22Rv1 (cell line): ENCODE measurements around the gene TTC32.
"Not testable (repeated sequence)": the region's sequence is repeated elsewhere in the genome, so short reads cannot be mapped to it uniquely, and the experiment has no call there.

Experiments used
- H3K27ac ChIP-seq: fragments of 450-650 bp; 2 replicates; pipeline ENCODE4 v1.5.1; 2017
- CTCF ChIP-seq: fragments of 450-650 bp; IDR thresholded peaks from 2 replicates; pipeline ENCODE4 v1.5.1; 2017; ENCODE audit warnings: mild to moderate bottlenecking
- ZFX ChIP-seq: fragments of 450-650 bp; IDR thresholded peaks from 2 replicates; pipeline ENCODE4 v1.6.1; 2017; ENCODE audit warnings: antibody characterized with exemption, borderline replicate concordance

Gene TTC32

DNA sequence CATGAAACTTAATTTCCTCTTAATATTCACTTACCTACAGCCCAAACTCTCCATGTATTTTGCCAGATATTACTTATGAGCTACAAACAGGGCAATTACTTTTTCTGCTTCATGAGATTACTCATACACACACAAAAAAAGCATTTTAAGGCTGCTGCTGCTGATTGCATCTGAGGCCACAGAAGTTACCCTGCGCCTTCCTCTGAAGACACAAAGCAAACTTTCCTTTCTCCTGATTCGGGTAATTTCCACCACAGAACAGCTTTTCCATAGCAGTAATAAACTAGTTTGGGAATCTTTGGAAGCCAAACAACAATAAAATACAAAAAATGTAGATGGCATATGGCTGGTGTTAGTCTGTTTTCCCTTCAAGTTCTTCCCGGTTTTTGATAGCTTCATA lies 6.2 kb downstream of the TTC32 start:
- TF ChIP-seq ZFX (no peak), CTCF (no peak)
- H3K27ac ChIP-seq, result no peak overlapping the region

- no peak for TF ChIP-seq CTCF
- H3K27ac ChIP-seq, result no peak overlapping the region
Measured at GRCh38 chr2:19894134-19894792, 7.5 kb downstream of the TTC32 start.

DNA sequence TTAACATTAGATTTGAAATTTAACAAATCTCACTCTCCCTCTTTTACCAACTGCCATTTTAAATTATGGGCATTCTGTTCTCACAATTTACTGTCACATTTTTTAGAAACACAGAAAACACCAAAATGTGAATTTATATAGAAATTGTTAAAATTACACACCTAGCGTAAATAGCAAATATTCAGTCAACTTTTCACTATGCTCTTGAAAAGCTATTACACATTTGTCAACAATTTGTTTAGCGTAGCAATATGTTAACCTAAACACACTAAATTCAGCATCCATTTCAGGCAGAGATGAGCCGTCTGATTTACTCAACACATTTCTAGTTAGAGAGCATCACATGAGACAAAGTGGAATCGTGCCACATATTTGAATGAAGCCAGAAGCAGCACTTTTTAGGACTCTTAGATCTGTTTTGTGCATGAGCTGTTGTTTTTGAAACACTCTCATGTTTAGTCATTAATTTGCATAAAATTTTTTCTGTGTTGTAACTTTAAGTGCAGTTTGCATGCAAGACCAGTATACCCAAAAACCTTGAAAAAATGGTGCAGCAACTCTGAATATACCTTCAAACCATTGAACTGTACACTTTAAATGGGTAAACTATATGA lies 8.2 kb downstream of the TTC32 start:
- TF ChIP-seq ZFX, result no peak
- TF ChIP-seq CTCF, result no peak
- no peak overlapping the region for H3K27ac ChIP-seq

- not testable (repeated sequence) for H3K27ac ChIP-seq
Measured at GRCh38 chr2:19891971-19892370, 9.8 kb downstream of the TTC32 start.

DNA sequence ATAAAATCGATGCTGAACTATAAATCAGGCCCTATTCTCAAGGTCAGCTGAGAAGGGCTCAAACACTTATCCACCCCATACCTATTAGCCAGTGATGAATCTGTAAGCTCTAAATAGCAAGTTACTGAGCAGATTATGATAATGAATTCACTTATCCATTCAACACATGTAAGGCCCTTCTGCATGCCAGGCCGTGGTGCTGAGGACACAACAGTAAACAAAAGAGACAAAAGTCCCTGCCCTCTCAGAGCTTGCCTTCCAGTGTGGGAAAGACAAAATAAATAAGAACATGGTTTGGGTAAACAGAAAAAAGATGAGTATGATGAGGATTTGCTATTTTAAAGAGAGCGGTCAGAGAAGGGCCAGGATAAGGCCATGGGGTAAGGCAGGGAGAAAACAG lies 11.7 kb downstream of the TTC32 start:
- TF ChIP-seq CTCF (no peak), ZFX (no peak)

DNA sequence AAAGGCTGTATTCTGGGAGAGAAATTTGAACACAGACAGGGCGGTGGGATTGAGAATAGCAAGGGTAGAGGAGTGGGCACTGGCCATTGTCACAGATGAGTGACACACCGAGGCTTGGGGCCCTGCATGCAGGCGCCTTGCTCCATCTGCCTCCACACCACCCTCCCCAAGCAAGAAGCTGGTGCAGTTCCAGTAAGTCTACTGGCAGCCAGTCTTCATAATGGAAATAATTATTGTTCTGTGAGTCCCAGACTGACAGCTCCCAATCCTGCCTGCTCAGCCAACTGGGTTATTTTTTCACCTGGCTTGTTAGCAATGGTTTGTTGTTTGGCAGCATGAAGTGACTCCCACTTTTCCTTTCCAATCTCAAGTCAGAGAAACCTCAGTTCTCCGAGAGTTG lies 13.0 kb downstream of the TTC32 start:
- TF ChIP-seq CTCF, result no peak
- no peak for TF ChIP-seq ZFX

More for the DNA sequence above, 11.7 kb downstream of the TTC32 start:
- H3K27ac ChIP-seq, result no peak overlapping the region

GRCh38 chr2:19887510-19887909 lies 14.3 kb downstream of the TTC32 start:
- TF ChIP-seq CTCF (no peak), ZFX (no peak)
- H3K27ac ChIP-seq, result no peak overlapping the region

More for the DNA sequence above, 13.0 kb downstream of the TTC32 start:
- no peak overlapping the region for H3K27ac ChIP-seq

- H3K27ac ChIP-seq, result no peak overlapping the region
- TF ChIP-seq ZFX (no peak), CTCF (no peak)
Measured at GRCh38 chr2:19886261-19886660, 15.5 kb downstream of the TTC32 start.
